Measurements from ENCODE around the gene SUN1.

Gene SUN1

DNA sequence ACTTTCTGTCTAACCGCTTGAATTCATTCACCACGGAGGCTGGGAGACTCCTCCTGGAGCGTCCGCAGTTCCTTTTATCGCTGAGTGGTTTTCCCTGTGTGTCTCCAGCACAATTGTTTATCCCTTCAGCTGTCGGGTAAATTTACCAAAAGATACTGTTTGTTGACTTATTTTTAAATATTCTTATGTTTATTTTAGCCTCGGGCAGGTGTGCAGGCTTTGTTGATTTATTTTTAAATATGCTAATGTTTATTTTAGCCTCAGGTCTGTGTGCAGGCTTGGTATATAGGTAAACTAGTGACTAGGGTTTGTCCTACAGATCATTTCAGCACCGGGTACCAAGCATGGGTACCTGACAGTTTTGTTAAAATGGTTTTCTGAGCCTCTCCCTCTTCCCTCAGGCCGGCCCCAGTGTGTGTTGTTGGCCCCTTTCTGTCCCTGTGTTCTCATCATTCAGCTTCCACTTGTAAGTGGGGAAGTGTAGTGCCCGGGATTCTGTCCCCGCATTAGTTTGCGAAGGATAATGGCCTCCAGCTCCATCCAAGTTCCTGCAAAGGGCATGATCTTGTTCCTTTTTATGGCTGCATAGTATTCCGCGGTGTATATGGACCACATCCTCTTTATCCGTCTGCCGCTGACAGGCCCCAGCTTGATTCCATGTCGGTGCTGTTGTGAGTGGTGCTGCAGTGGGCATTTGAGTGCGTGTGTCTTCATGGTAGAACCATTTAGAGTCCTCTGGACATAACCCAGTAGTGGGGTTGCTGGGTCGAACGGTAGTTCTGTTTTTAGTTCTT, 49.4 kb downstream of the SUN1 start:
- TF ChIP-seq, protein P1, sequence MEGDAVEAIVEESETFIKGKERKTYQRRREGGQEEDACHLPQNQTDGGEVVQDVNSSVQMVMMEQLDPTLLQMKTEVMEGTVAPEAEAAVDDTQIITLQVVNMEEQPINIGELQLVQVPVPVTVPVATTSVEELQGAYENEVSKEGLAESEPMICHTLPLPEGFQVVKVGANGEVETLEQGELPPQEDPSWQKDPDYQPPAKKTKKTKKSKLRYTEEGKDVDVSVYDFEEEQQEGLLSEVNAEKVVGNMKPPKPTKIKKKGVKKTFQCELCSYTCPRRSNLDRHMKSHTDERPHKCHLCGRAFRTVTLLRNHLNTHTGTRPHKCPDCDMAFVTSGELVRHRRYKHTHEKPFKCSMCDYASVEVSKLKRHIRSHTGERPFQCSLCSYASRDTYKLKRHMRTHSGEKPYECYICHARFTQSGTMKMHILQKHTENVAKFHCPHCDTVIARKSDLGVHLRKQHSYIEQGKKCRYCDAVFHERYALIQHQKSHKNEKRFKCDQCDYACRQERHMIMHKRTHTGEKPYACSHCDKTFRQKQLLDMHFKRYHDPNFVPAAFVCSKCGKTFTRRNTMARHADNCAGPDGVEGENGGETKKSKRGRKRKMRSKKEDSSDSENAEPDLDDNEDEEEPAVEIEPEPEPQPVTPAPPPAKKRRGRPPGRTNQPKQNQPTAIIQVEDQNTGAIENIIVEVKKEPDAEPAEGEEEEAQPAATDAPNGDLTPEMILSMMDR (IDR thresholded peaks at IDR 0.05; ENCODE audit: low read depth, low read length): no peak

DNA sequence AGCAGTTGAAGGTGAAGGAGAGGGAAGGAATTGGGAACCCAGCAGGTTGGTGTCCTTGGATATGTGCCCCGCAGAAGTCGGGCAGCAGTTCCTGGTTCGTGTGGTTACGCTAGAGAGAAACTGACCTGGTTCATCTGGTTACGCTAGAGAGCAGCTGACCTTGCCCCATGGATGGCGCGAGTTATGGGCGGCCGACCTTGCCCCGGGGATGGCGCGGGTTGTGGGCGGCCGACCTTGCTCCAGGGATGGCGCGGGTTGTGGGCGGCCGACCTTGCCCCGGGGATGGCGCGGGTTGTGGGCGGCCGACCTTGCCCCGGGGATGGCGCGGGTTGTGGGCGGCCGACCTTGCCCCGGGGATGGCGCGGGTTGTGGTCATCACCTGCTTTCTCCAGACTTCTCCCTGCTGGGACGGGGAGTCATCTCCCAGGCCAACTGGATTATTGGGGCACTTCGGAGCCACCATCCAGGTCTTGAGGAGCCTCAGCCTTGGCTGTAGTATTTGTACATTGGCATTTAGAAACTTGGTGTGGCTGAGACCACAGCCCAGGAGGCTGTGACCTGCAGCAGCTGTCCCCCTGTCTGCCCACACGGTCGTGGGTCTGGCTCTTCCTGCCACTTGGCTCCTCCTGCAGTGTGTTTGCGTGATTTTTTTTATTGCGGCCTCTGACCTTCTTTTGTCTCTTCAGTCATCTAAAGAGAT, 50.2 kb downstream of the SUN1 start:
- TF ChIP-seq, protein P1 (IDR thresholded peaks at IDR 0.05; ENCODE audit: low read depth, low read length): no peak
- H3K4me3 ChIP-seq (ENCODE audit: low read depth, low read length): no peak overlapping the region

More for the DNA sequence above, 49.4 kb downstream of the SUN1 start:
- H3K4me3 ChIP-seq (ENCODE audit: low read depth, low read length): no peak overlapping the region

- TF ChIP-seq, protein P1 (IDR thresholded peaks at IDR 0.05; ENCODE audit: low read depth, low read length): no peak
- H3K4me3 ChIP-seq (ENCODE audit: low read depth, low read length): no peak overlapping the region
These were observed 51.1 kb downstream of the SUN1 start for GRCh38 chr7:883055-884021.

DNA sequence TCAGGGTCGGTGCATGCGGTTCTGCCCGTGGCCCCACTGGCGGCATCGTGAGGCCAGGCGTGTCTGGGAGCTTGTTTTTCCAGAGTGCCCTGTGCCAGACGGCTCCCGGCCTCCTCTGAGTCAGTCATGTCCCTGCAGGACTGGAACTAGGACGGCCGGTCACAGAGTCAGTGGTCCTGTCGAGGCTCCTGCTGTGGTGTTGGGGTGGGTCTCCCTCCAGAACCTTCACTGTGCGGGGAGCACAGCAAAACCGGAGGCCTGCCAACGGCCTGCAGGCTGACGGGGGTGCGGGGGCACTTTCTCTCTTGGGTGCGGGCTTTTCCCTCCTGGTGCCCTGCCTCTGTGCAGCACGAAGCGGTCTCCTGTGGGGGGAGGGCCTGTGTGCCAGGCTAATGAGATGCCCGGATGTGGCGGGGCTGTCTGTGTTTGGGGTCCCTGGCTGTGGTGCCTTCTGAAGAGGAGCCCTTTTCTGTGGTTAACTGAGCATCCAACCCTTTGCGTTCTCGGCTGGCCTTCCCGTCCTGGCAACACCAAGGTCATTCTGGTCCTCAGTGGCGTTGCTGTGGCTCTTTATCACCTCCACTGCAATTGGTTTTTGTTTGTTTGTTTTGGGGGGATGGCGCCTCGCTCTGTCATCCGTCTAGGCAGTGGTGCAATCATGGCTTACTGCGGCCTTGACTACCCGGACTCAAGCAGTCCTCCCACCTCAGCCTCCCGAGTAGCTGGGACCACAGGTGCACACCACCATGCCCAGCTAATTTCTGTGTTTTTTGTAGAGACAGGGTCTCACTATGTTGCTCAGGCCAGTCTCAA, 52.1 kb downstream of the SUN1 start:
- TF ChIP-seq, protein P1 (IDR thresholded peaks at IDR 0.05; ENCODE audit: low read depth, low read length): no peak
- no peak overlapping the region for H3K4me3 ChIP-seq (ENCODE audit: low read depth, low read length)

DNA sequence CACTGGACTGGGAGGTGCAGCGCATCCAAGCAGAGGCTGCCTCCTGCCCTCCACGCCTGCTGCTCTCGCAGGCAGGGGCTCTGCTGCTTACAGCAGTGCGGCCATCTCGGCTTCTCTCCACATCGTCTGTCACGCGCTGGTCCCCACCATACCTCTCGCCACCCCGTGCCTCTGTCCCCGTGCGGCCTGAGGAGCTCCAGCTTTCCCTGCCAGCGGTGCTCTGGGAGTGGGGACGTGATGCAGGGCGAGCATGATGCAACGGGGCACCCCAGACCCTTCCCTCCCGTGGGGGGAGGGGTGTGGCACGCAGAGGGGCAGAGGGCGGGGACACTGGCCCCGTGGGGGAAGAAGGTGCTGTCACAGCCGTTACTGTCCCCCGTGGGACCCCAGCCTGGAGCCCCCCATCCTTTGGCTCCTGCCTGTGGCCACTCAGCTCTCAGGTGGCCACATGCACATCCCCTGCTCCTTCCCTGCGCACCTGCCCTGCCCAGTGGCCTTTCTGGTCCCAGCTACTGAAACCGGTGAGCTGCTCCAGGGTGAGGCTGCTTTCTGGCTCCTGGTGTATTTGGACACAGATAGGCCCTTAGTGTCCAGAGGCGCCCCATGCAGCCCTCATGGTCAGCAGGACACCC, 53.1 kb downstream of the SUN1 start:
- H3K4me3 ChIP-seq (ENCODE audit: low read depth, low read length): no peak overlapping the region
- TF ChIP-seq, protein P1 (IDR thresholded peaks at IDR 0.05; ENCODE audit: low read depth, low read length): no peak

Data from WI38 (cell line).